T-helper 2 cell treated with Interferon-gamma antibody and Interleukin-4, amounts not matched to agents 100 ng/mL and 5 ng/mL, for 36 hours (primary cell): Measurements from ENCODE around the gene ZNF557. TPM values are rescaled to one million over a fixed set of nuclear protein-coding genes. Genes with fewer than 3 reads are reported as not detected.

Source experiments
- intact Hi-C: fragments of 100-400 bp; cut with micrococcal nuclease; formaldehyde crosslinking; loops from one replicate; pipeline ENCODE4 v1.15.1; 2023
- total RNA-seq: library from RNA; stranded (reverse); gene quantifications from 2 replicates; pipeline ENCODE4 v1.2.3, GENCODE V29; 2022

Gene ZNF557
- total RNA-seq, 1 donor from 2014 or later = 16.6 TPM

- intact Hi-C loops = no loop called here
These were observed 3.0 kb downstream of the ZNF557 start for GRCh38 chr19:7072541-7072940.

GRCh38 chr19:7074705-7075282 is 5.3 kb downstream of the ZNF557 start:
- intact Hi-C loops = no loop called here

GRCh38 chr19:7076151-7076550 is 6.6 kb downstream of the ZNF557 start:
- intact Hi-C loops = no loop called here

GRCh38 chr19:7078008-7078407 is 8.5 kb downstream of the ZNF557 start:
- intact Hi-C loops = no loop called here

- intact Hi-C loops = no loop called here
These were observed 13.8 kb downstream of the ZNF557 start for GRCh38 chr19:7083076-7083956.

GRCh38 chr19:7088999-7089398 is 19.5 kb downstream of the ZNF557 start:
- intact Hi-C loops = no loop called here

- intact Hi-C loops = no loop called here
These were observed 28.6 kb downstream of the ZNF557 start for GRCh38 chr19:7098096-7098495.

- intact Hi-C loops = no loop called here
These were observed 29.4 kb downstream of the ZNF557 start for GRCh38 chr19:7098701-7099596.

GRCh38 chr19:7099597-7099921 is 30.1 kb downstream of the ZNF557 start:
- intact Hi-C loops = no loop called here

- intact Hi-C loops = loop anchor here (1.0 to 2.0 kb wide), 4 partner anchors 47 to 294 kb away; no protein-coding TSS in a partner anchor
These were observed 32.2 kb downstream of the ZNF557 start for GRCh38 chr19:7101498-7102253.

- intact Hi-C loops = no loop called here
These were observed 35.4 kb downstream of the ZNF557 start for GRCh38 chr19:7104747-7105447.

GRCh38 chr19:7106711-7107657 is 37.5 kb downstream of the ZNF557 start:
- intact Hi-C loops = no loop called here

- intact Hi-C loops = no loop called here
These were observed 40.3 kb downstream of the ZNF557 start for GRCh38 chr19:7109678-7110289.

GRCh38 chr19:7112675-7113074 is 43.2 kb downstream of the ZNF557 start:
- intact Hi-C loops = no loop called here

GRCh38 chr19:7113233-7113632 is 43.7 kb downstream of the ZNF557 start:
- intact Hi-C loops = no loop called here

- intact Hi-C loops = no loop called here
These were observed 46.2 kb downstream of the ZNF557 start for GRCh38 chr19:7115721-7116120.

GRCh38 chr19:7117248-7117647 is 47.7 kb downstream of the ZNF557 start:
- intact Hi-C loops = no loop called here

GRCh38 chr19:7119582-7119981 is 50.1 kb downstream of the ZNF557 start:
- intact Hi-C loops = no loop called here

- intact Hi-C loops = no loop called here
These were observed 51.0 kb downstream of the ZNF557 start for GRCh38 chr19:7120499-7120898.
